Calu3 (cell line): ENCODE results near the gene EN1. TPM values are rescaled to one million over a fixed set of nuclear protein-coding genes. Genes with fewer than 3 reads are reported as not detected.

Source experiments
- BruUV-seq: library from RNA; stranded (reverse); fragments of 400-500 nt; replicated peaks from 2 replicates; lab custom pipeline; 2021; lab: Mats Ljungman, UMichigan
- CTCF ChIA-PET: fragments of 300-600 bp; sonication (Branson Sonifier 250); formaldehyde crosslinking; loops from one replicate; lab custom pipeline; 2022; ENCODE audit warnings: antibody characterized with exemption; lab: Charles Lee
- DNase-seq: peaks from one replicate; pipeline ENCODE4 v3.0.0; 2022
- H3K27ac Mint-ChIP-seq: one replicate; pipeline ENCODE4 v1.8.0; 2022; ENCODE audit warnings: mixed read lengths; ENCODE audit not compliant: unreplicated experiment
- H3K27me3 Mint-ChIP-seq: one replicate; pipeline ENCODE4 v1.8.0; 2022; ENCODE audit warnings: mixed read lengths; ENCODE audit not compliant: unreplicated experiment
- H3K36me3 Mint-ChIP-seq: one replicate; pipeline ENCODE4 v1.8.0; 2022; ENCODE audit warnings: mild to moderate bottlenecking, moderate library complexity, mixed read lengths; ENCODE audit not compliant: insufficient read depth, unreplicated experiment
- H3K4me1 Mint-ChIP-seq: one replicate; pipeline ENCODE4 v1.8.0; 2022; ENCODE audit warnings: mild to moderate bottlenecking, low read depth, mixed read lengths; ENCODE audit not compliant: unreplicated experiment
- H3K4me3 Mint-ChIP-seq: one replicate; pipeline ENCODE4 v1.8.0; 2022; ENCODE audit warnings: mild to moderate bottlenecking, low read depth, moderate library complexity, mixed read lengths; ENCODE audit not compliant: unreplicated experiment
- H3K9me3 Mint-ChIP-seq: one replicate; pipeline ENCODE4 v1.8.0; 2022; ENCODE audit warnings: low read depth, mixed read lengths; ENCODE audit not compliant: unreplicated experiment
- CTCF ChIP-seq: fragments of 200-600 bp; IDR thresholded peaks from one replicate; pipeline ENCODE4 v1.8.0; 2022; ENCODE audit warnings: antibody characterized with exemption; ENCODE audit not compliant: unreplicated experiment
- intact Hi-C: fragments of 100-400 bp; cut with micrococcal nuclease; formaldehyde crosslinking; loops from one replicate; pipeline ENCODE4 v1.10.0; 2022; ENCODE audit not compliant: unreplicated experiment
- total RNA-seq: library from RNA; stranded (reverse); gene quantifications from 2 replicates; pipeline ENCODE4 v1.2.3, GENCODE V29; 2022

EN1 gene
- total RNA-seq, 1 experiment from 2014 or later: 2.3 TPM

GRCh38 chr2:118852605-118853128, 5.2 kb upstream of the EN1 start:
- no peak for DNase-seq
- no peaks in the 10 kb centered on the region for H3K9me3 Mint-ChIP-seq
- BruUV-seq: no TSS peak
- no peak overlapping the region for H3K4me3 Mint-ChIP-seq
- H3K36me3 Mint-ChIP-seq: peaks cover 8% of the 10 kb centered on the region
- H3K4me1 Mint-ChIP-seq: peaks cover 9% of the 10 kb centered on the region
- no peak for TF ChIP-seq CTCF
- intact Hi-C loops: no loop called here
- no peak overlapping the region for H3K27ac Mint-ChIP-seq
- CTCF ChIA-PET: no interaction called here
- H3K27me3 Mint-ChIP-seq: peaks cover 42% of the 10 kb centered on the region

GRCh38 chr2:118851650-118852049, 4.2 kb upstream of the EN1 start:
- peaks cover 9% of the 10 kb centered on the region for H3K4me1 Mint-ChIP-seq
- H3K9me3 Mint-ChIP-seq: no peaks in the 10 kb centered on the region
- H3K27me3 Mint-ChIP-seq: peaks cover 44% of the 10 kb centered on the region
- TF ChIP-seq CTCF: no peak
- no peak overlapping the region for H3K4me3 Mint-ChIP-seq
- CTCF ChIA-PET: interaction anchor here (0.7 kb wide), 1 partner anchor 421 kb away, joined by 3 read pairs; no protein-coding TSS in a partner anchor
- no TSS peak for BruUV-seq
- no peak overlapping the region for H3K27ac Mint-ChIP-seq
- DNase-seq: no peak
- intact Hi-C loops: no loop called here
- H3K36me3 Mint-ChIP-seq: peaks cover 17% of the 10 kb centered on the region

- Mint-ChIP-seq H3K9me3 (no peaks in the 10 kb centered on the region), H3K4me3 (no peak overlapping the region), H3K27ac (no peak overlapping the region), H3K27me3 (peaks cover 44% of the 10 kb centered on the region), H3K4me1 (peaks cover 9% of the 10 kb centered on the region), H3K36me3 (peaks cover 22% of the 10 kb centered on the region)
- CTCF ChIA-PET: no interaction called here
- no peak for DNase-seq
- intact Hi-C loops: no loop called here
- no TSS peak for BruUV-seq
- TF ChIP-seq CTCF: no peak
These were observed 3.5 kb upstream of the EN1 start for GRCh38 chr2:118850901-118851415.

- BruUV-seq: no TSS peak
- Mint-ChIP-seq H3K27ac (no peak overlapping the region), H3K9me3 (no peaks in the 10 kb centered on the region), H3K36me3 (peaks cover 16% of the 10 kb centered on the region), H3K4me1 (peaks cover 9% of the 10 kb centered on the region), H3K27me3 (peaks cover 44% of the 10 kb centered on the region), H3K4me3 (peak overlapping the region; percentile 18)
- TF ChIP-seq CTCF: no peak
- intact Hi-C loops: no loop called here
- CTCF ChIA-PET: no interaction called here
- DNase-seq: no peak
These were observed 2.9 kb upstream of the EN1 start for GRCh38 chr2:118850168-118850900.
